GM19467 (cell line): Measurements from ENCODE around the gene CCL3.
A peak's percentile ranks its signal among the peaks of the same experiment; 100 is the strongest.
"Not testable (repeated sequence)": the region's sequence is repeated elsewhere in the genome, so short reads cannot be mapped to it uniquely, and the experiment has no call there.

Experiments
- ATAC-seq: cut with Tn5 transposase; IDR thresholded peaks from one replicate; pipeline ENCODE4 v1.9.1; 2021; ENCODE audit warnings: mild to moderate bottlenecking, moderate library complexity; ENCODE audit not compliant: unreplicated experiment

CCL3 gene

GRCh38 chr17:36088670-36089338, 1.1 kb downstream of the CCL3 start:
- no peak for ATAC-seq

- not testable (repeated sequence) for ATAC-seq
Measured at GRCh38 chr17:36087897-36088572, 1.9 kb downstream of the CCL3 start.

GRCh38 chr17:36087471-36087870, 2.5 kb downstream of the CCL3 start:
- ATAC-seq: not testable (repeated sequence)

GRCh38 chr17:36086791-36087190, 3.2 kb downstream of the CCL3 start:
- ATAC-seq: no peak

GRCh38 chr17:36085765-36086164, 4.2 kb downstream of the CCL3 start:
- ATAC-seq: no peak

- ATAC-seq: not testable (repeated sequence)
Measured at GRCh38 chr17:36083691-36084090, 6.3 kb downstream of the CCL3 start.

- peak; percentile 44 for ATAC-seq
Measured at GRCh38 chr17:36082482-36083120, 7.3 kb downstream of the CCL3 start.

GRCh38 chr17:36081681-36082471, 8.1 kb downstream of the CCL3 start:
- ATAC-seq: peak; percentile 13

- ATAC-seq: no peak
Measured at GRCh38 chr17:36074365-36074764, 15.6 kb downstream of the CCL3 start.

- ATAC-seq: no peak
Measured at GRCh38 chr17:36072431-36073121, 17.4 kb downstream of the CCL3 start.

- no peak for ATAC-seq
Measured at GRCh38 chr17:36071751-36072150, 18.2 kb downstream of the CCL3 start.

- ATAC-seq: no peak
Measured at GRCh38 chr17:36070427-36070826, 19.5 kb downstream of the CCL3 start.

- no peak for ATAC-seq
Measured at GRCh38 chr17:36069136-36069535, 20.8 kb downstream of the CCL3 start.

- ATAC-seq: no peak
Measured at GRCh38 chr17:36068524-36068923, 21.4 kb downstream of the CCL3 start.

- ATAC-seq: no peak
Measured at GRCh38 chr17:36066365-36066985, 23.5 kb downstream of the CCL3 start.

GRCh38 chr17:36063786-36064541, 26.0 kb downstream of the CCL3 start, which contains the start of gene CCL18:
Gene CCL18 (plus strand): TSS chr17:36064272. CDS start chr17:36064343, 71 bp downstream.
- ATAC-seq: no peak

- no peak for ATAC-seq
Measured at GRCh38 chr17:36060816-36061215, 29.1 kb downstream of the CCL3 start.

- no peak for ATAC-seq
Measured at GRCh38 chr17:36059406-36059805, 30.5 kb downstream of the CCL3 start.

GRCh38 chr17:36057911-36058310, 32.0 kb downstream of the CCL3 start:
- no peak for ATAC-seq
